GM21360 (cell line): ENCODE results near the gene ELOVL5.
A peak's percentile ranks its signal among the peaks of the same experiment; 100 is the strongest.
"Not testable (repeated sequence)": the region's sequence is repeated elsewhere in the genome, so short reads cannot be mapped to it uniquely, and the experiment has no call there.

Source experiments
- ATAC-seq: cut with Tn5 transposase; IDR thresholded peaks from one replicate; pipeline ENCODE4 v1.9.1; 2021; ENCODE audit warnings: mild to moderate bottlenecking, moderate library complexity; ENCODE audit not compliant: unreplicated experiment

Gene ELOVL5

GRCh38 chr6:53331678-53332077 is 17.1 kb downstream of the ELOVL5 start:
- no peak for ATAC-seq

- ATAC-seq: no peak
Observed at GRCh38 chr6:53330137-53330536, 18.6 kb downstream of the ELOVL5 start.

GRCh38 chr6:53328375-53328774 is 20.4 kb downstream of the ELOVL5 start:
- ATAC-seq: no peak

GRCh38 chr6:53327017-53327395 is 21.7 kb downstream of the ELOVL5 start:
- no peak for ATAC-seq

GRCh38 chr6:53326372-53327016 is 22.3 kb downstream of the ELOVL5 start:
- no peak for ATAC-seq

- ATAC-seq: no peak
Observed at GRCh38 chr6:53325785-53326184, 23.0 kb downstream of the ELOVL5 start.

- ATAC-seq: no peak
Observed at GRCh38 chr6:53322188-53323029, 26.3 kb downstream of the ELOVL5 start.

- no peak for ATAC-seq
Observed at GRCh38 chr6:53321701-53322100, 27.0 kb downstream of the ELOVL5 start.

- ATAC-seq: no peak
Observed at GRCh38 chr6:53320964-53321363, 27.8 kb downstream of the ELOVL5 start.

- no peak for ATAC-seq
Observed at GRCh38 chr6:53318429-53318828, 30.3 kb downstream of the ELOVL5 start.

- no peak for ATAC-seq
Observed at GRCh38 chr6:53317861-53318260, 30.9 kb downstream of the ELOVL5 start.

GRCh38 chr6:53317299-53317698 is 31.5 kb downstream of the ELOVL5 start:
- ATAC-seq: not testable (repeated sequence)

- no peak for ATAC-seq
Observed at GRCh38 chr6:53316142-53316541, 32.6 kb downstream of the ELOVL5 start.

- no peak for ATAC-seq
Observed at GRCh38 chr6:53315086-53315724, 33.5 kb downstream of the ELOVL5 start.

- no peak for ATAC-seq
Observed at GRCh38 chr6:53313784-53314400, 34.9 kb downstream of the ELOVL5 start.

- ATAC-seq: no peak
Observed at GRCh38 chr6:53312355-53312754, 36.4 kb downstream of the ELOVL5 start.

GRCh38 chr6:53311586-53311935 is 37.2 kb downstream of the ELOVL5 start:
- no peak for ATAC-seq

- no peak for ATAC-seq
Observed at GRCh38 chr6:53310771-53311585, 37.8 kb downstream of the ELOVL5 start.

- no peak for ATAC-seq
Observed at GRCh38 chr6:53309901-53310300, 38.8 kb downstream of the ELOVL5 start.

- ATAC-seq: peak; percentile 40
Observed at GRCh38 chr6:53309059-53309900, 39.5 kb downstream of the ELOVL5 start.
